Measurements from ENCODE around the gene PIAS3.
A peak's percentile ranks its signal among the peaks of the same experiment; 100 is the strongest.
"Not testable (repeated sequence)": the region's sequence is repeated elsewhere in the genome, so short reads cannot be mapped to it uniquely, and the experiment has no call there.

The PIAS3 gene

GRCh38 chr1:145845514-145846161 is 13.2 kb downstream of the PIAS3 start, which contains the start of gene NUDT17:
Gene NUDT17 (plus strand): TSS chr1:145845630. CDS start chr1:145845641, 11 bp downstream.
- no peaks in the 10 kb centered on the region for H3K27me3 Mint-ChIP-seq (ENCODE audit: low read depth)
- H3K4me1 Mint-ChIP-seq = peaks cover 5% of the 10 kb centered on the region
- TF ChIP-seq CTCF (IDR thresholded peaks at IDR 0.05; ENCODE audit: unreplicated experiment in 3 of 3) = peak; percentile 95 to 97 (median 96)
- H3K27ac Mint-ChIP-seq = peak within 1 kb of the TSS in 1 of 3 experiments; percentile 78
- H3K9me3 Mint-ChIP-seq = no peaks in the 10 kb centered on the region
- H3K36me3 Mint-ChIP-seq (ENCODE audit: low read depth) = peaks cover 45% of the 10 kb centered on the region
- no peak within 1 kb of the TSS for H3K4me3 Mint-ChIP-seq

- Mint-ChIP-seq H3K4me3 (no peak overlapping the region), H3K9me3 (no peaks in the 10 kb centered on the region), H3K27ac (no peak overlapping the region), H3K36me3 (ENCODE audit: low read depth) (peaks cover 42% of the 10 kb centered on the region), H3K4me1 (peaks cover 5% of the 10 kb centered on the region), H3K27me3 (ENCODE audit: low read depth) (no peaks in the 10 kb centered on the region)
- no peak for TF ChIP-seq CTCF (IDR thresholded peaks at IDR 0.05; ENCODE audit: unreplicated experiment in 3 of 3)
Measured at GRCh38 chr1:145845144-145845513, 13.8 kb downstream of the PIAS3 start.

- no peak overlapping the region for H3K27ac Mint-ChIP-seq
- TF ChIP-seq CTCF (IDR thresholded peaks at IDR 0.05; ENCODE audit: unreplicated experiment in 3 of 3) = no peak
- no peaks in the 10 kb centered on the region for H3K9me3 Mint-ChIP-seq
- no peak overlapping the region for H3K4me3 Mint-ChIP-seq
- peaks cover 5% of the 10 kb centered on the region for H3K4me1 Mint-ChIP-seq
- H3K36me3 Mint-ChIP-seq (ENCODE audit: low read depth) = peaks cover 44% of the 10 kb centered on the region
- no peaks in the 10 kb centered on the region for H3K27me3 Mint-ChIP-seq (ENCODE audit: low read depth)
Measured at GRCh38 chr1:145843031-145843430, 15.8 kb downstream of the PIAS3 start.

GRCh38 chr1:145837656-145838055 is 21.2 kb downstream of the PIAS3 start:
- peaks cover 66% of the 10 kb centered on the region for H3K36me3 Mint-ChIP-seq (ENCODE audit: low read depth)
- H3K9me3 Mint-ChIP-seq = no peaks in the 10 kb centered on the region
- no peaks in the 10 kb centered on the region for H3K4me1 Mint-ChIP-seq
- H3K27ac Mint-ChIP-seq = no peak overlapping the region
- H3K4me3 Mint-ChIP-seq = no peak overlapping the region
- no peak for TF ChIP-seq CTCF (IDR thresholded peaks at IDR 0.05; ENCODE audit: unreplicated experiment in 3 of 3)
- H3K27me3 Mint-ChIP-seq (ENCODE audit: low read depth) = no peaks in the 10 kb centered on the region

- H3K4me1 Mint-ChIP-seq; H3K27ac Mint-ChIP-seq; H3K27me3 Mint-ChIP-seq (ENCODE audit: low read depth); H3K4me3 Mint-ChIP-seq; H3K9me3 Mint-ChIP-seq: not testable (repeated sequence)
- peaks cover 74% of the 10 kb centered on the region for H3K36me3 Mint-ChIP-seq (ENCODE audit: low read depth)
Measured at GRCh38 chr1:145830810-145831209, 28.1 kb downstream of the PIAS3 start.

- no peaks in the 10 kb centered on the region for H3K27me3 Mint-ChIP-seq (ENCODE audit: low read depth)
- no peak for TF ChIP-seq CTCF (IDR thresholded peaks at IDR 0.05; ENCODE audit: unreplicated experiment in 3 of 3)
- H3K27ac Mint-ChIP-seq = no peak overlapping the region
- H3K9me3 Mint-ChIP-seq = no peaks in the 10 kb centered on the region
- H3K4me3 Mint-ChIP-seq = no peak overlapping the region
- peaks cover 18% of the 10 kb centered on the region for H3K4me1 Mint-ChIP-seq
- H3K36me3 Mint-ChIP-seq (ENCODE audit: low read depth) = peaks cover 71% of the 10 kb centered on the region
Measured at GRCh38 chr1:145828367-145829026, 30.4 kb downstream of the PIAS3 start.

Measured in nephron (organoid).